Germinal center (tissue), 1 donor: ENCODE results near the gene MON1B.
"Not testable (repeated sequence)": the region's sequence is repeated elsewhere in the genome, so short reads cannot be mapped to it uniquely, and the experiment has no call there.

Source experiments
- DNase-seq: peaks from one replicate; pipeline ENCODE4 v3.0.0; 2012; ENCODE audit warnings: mixed read lengths, low spot score

MON1B gene

GRCh38 chr16:77197747-77198146 is 6.8 kb downstream of the MON1B start:
- DNase-seq: no peak

- DNase-seq: no peak
These were observed 8.2 kb downstream of the MON1B start, which contains the start of gene SYCE1L for GRCh38 chr16:77199211-77199610. TSS of gene SYCE1L (plus strand) at chr16:77199408. CDS start at chr16:77199452, 44 bp downstream.

- no peak for DNase-seq
These were observed 15.5 kb downstream of the MON1B start for GRCh38 chr16:77206533-77206932.

GRCh38 chr16:77207030-77207429 is 16.0 kb downstream of the MON1B start:
- no peak for DNase-seq

- no peak for DNase-seq
These were observed 17.4 kb downstream of the MON1B start for GRCh38 chr16:77208382-77208781.

- peak; percentile 87 for DNase-seq
These were observed 21.1 kb downstream of the MON1B start for GRCh38 chr16:77211880-77212740.

- peak; percentile 86 for DNase-seq
These were observed 22.0 kb downstream of the MON1B start for GRCh38 chr16:77212741-77213541.

GRCh38 chr16:77213542-77214106 is 22.6 kb downstream of the MON1B start:
- no peak for DNase-seq

GRCh38 chr16:77214411-77215138 is 23.6 kb downstream of the MON1B start:
- DNase-seq: no peak

GRCh38 chr16:77219437-77219836 is 28.4 kb downstream of the MON1B start:
- DNase-seq: no peak

GRCh38 chr16:77220427-77220826 is 29.4 kb downstream of the MON1B start:
- DNase-seq: no peak

GRCh38 chr16:77221482-77221881 is 30.5 kb downstream of the MON1B start:
- DNase-seq: no peak

GRCh38 chr16:77223184-77223583 is 32.2 kb downstream of the MON1B start:
- peak; percentile 34 for DNase-seq

GRCh38 chr16:77225182-77225581 is 34.2 kb downstream of the MON1B start:
- DNase-seq: no peak

GRCh38 chr16:77227745-77228144 is 36.8 kb downstream of the MON1B start:
- DNase-seq: no peak

- DNase-seq: no peak
These were observed 40.1 kb downstream of the MON1B start for GRCh38 chr16:77231047-77231446.

- DNase-seq: no peak
These were observed 43.0 kb downstream of the MON1B start for GRCh38 chr16:77233799-77234519.

GRCh38 chr16:77234611-77235010 is 43.6 kb downstream of the MON1B start:
- no peak for DNase-seq

- DNase-seq: peak; percentile 87
These were observed 45.1 kb downstream of the MON1B start for GRCh38 chr16:77236063-77236511.

- no peak for DNase-seq
These were observed 47.6 kb downstream of the MON1B start for GRCh38 chr16:77238593-77238992.

- DNase-seq: not testable (repeated sequence)
These were observed 51.5 kb downstream of the MON1B start for GRCh38 chr16:77242471-77242870.
